Bronchial epithelial cell (primary cell): ENCODE results near the gene NPAS3. TPM values are rescaled to one million over a fixed set of nuclear protein-coding genes. Genes with fewer than 3 reads are reported as not detected.

Source experiments
- DNase-seq: peaks from one replicate; pipeline ENCODE4 v3.0.0-alpha.2; 2010; ENCODE audit warnings: low read depth
- FAIRE-seq: peaks from 2 replicates; lab custom pipeline; 2011; peaks lifted over from hg19 to GRCh38; lab: Jason Lieb, UNC
- H3K27me3 ChIP-seq: 2 replicates; pipeline ENCODE4 v1.5.1; 2011; ENCODE audit warnings: low read length; ENCODE audit not compliant: control insufficient read depth, insufficient read depth
- H3K36me3 ChIP-seq: 2 replicates; pipeline ENCODE4 v1.5.1; 2011; ENCODE audit warnings: low read length; ENCODE audit not compliant: control insufficient read depth, insufficient read depth
- H3K4me3 ChIP-seq: 2 replicates; pipeline ENCODE4 v1.5.1; 2011; ENCODE audit warnings: mild to moderate bottlenecking, low read depth, low read length, control low read depth
- CTCF ChIP-seq: IDR thresholded peaks from 2 replicates; pipeline ENCODE4 v1.5.1; 2011; ENCODE audit warnings: mild to moderate bottlenecking, moderate library complexity, low read length, control low read depth, inconsistent platforms; ENCODE audit not compliant: insufficient read depth, severe bottlenecking
- total RNA-seq: library from RNA; depleted of rRNA; stranded (reverse); fragments of >200 nt; gene quantifications from 2 replicates; pipeline ENCODE4 v1.2.1, GENCODE V29; 2014

The NPAS3 gene
- total RNA-seq, 1 donor from 2014 or later: not detected

- H3K27me3 ChIP-seq: no peaks in the 10 kb centered on the region
- H3K36me3 ChIP-seq: no peaks in the 10 kb centered on the region
- H3K4me3 ChIP-seq: no peak overlapping the region
- FAIRE-seq (no peak), DNase-seq (no peak)
- TF ChIP-seq CTCF: no peak
Observed at GRCh38 chr14:32920696-32921276, 17.9 kb upstream of the NPAS3 start.

- H3K36me3 ChIP-seq: no peaks in the 10 kb centered on the region
- no peak for FAIRE-seq
- H3K4me3 ChIP-seq: no peak overlapping the region
- no peak for TF ChIP-seq CTCF
- no peaks in the 10 kb centered on the region for H3K27me3 ChIP-seq
- DNase-seq: no peak
Observed at GRCh38 chr14:32925439-32925838, 13.2 kb upstream of the NPAS3 start.

GRCh38 chr14:32932302-32932913, 6.3 kb upstream of the NPAS3 start:
- no peak for TF ChIP-seq CTCF
- Histone ChIP-seq H3K27me3 (peaks cover 30% of the 10 kb centered on the region), H3K36me3 (no peaks in the 10 kb centered on the region), H3K4me3 (no peak overlapping the region)
- no peak for DNase-seq
- FAIRE-seq: no peak

- no peak for TF ChIP-seq CTCF
- no peak for FAIRE-seq
- Histone ChIP-seq H3K4me3 (no peak overlapping the region), H3K27me3 (peaks cover 32% of the 10 kb centered on the region), H3K36me3 (no peaks in the 10 kb centered on the region)
- DNase-seq: no peak
Observed at GRCh38 chr14:32932914-32933628, 5.6 kb upstream of the NPAS3 start.

- DNase-seq (no peak), FAIRE-seq (no peak)
- Histone ChIP-seq H3K4me3 (no peak overlapping the region), H3K27me3 (peaks cover 33% of the 10 kb centered on the region), H3K36me3 (no peaks in the 10 kb centered on the region)
- TF ChIP-seq CTCF: peak; percentile 1
Observed at GRCh38 chr14:32933629-32934072, 5.0 kb upstream of the NPAS3 start.
